ENCODE data around the gene TFDP2. TPM values are rescaled to one million over a fixed set of nuclear protein-coding genes. Genes with fewer than 3 reads are reported as not detected.
A peak's percentile ranks its signal among the peaks of the same experiment; 100 is the strongest.

Gene TFDP2
- total and polyA plus RNA-seq, 12 donors: 11.0 to 77.8 (median 54.3) TPM

DNA sequence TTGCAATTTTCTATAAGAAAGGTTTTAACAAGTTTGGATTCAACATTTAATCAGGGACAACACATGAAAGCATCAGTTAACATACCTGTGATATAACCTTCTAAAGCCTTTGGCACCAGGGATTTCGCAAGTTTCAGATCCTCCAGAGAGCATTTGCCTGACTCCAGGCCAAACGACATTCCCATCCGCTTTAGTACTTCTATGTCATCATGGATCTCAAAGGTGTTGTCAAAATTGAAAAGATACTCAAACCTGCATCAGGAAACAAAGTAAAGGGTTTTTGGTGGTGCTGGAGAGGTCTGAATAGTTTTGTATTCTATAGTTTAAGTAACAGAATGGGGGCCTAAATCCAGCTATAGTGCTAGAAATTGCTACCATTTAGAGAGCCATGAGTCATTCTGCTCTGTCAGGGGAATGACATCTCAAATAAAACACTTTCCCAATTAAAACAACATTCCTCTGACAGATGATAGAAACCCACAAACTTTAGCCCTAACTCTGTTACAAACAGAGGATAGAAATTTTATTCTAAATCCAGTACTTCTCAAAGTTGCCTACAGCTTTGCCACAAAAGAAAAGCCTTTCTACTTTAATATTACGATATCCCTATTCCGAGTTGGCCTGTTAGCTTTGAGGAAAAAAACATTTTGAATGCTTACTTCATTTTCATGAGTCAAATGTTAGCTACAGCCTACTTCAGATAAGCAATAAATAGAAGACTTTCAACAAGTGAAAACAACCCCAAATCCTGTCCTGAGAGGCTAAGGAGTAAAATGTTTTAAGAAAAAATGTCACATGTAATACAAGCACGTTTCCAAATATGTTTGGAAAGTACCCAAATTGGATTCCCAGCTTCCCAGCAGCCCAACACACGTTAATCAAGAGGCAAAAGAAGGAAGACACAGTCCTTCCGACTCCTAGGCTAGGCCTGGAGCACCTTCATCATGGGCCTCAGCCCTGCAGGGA is 189.5 kb downstream of the TFDP2 start:
- intact Hi-C loops (cut with DNase I): loop anchor here in 8 of 10 donors (5.0 to 10.0 kb wide), 4 partner anchors 315 to 325 kb away; no protein-coding TSS in a partner anchor
- Histone ChIP-seq H3K27me3 (no peaks in the 10 kb centered on the region), H3K4me3 (no peak overlapping the region), H3K4me1 (peaks cover 0 to 10% (median 0%) of the 10 kb centered on the region in 9 donors), H3K36me3 (peaks cover 0 to 64% (median 4%) of the 10 kb centered on the region in 9 donors), H3K27ac (peak overlapping the region in 7 of 10 donors; percentile 8 to 70 (median 43)), H3K9me3 (no peaks in the 10 kb centered on the region)
- TF ChIP-seq, protein P1, sequence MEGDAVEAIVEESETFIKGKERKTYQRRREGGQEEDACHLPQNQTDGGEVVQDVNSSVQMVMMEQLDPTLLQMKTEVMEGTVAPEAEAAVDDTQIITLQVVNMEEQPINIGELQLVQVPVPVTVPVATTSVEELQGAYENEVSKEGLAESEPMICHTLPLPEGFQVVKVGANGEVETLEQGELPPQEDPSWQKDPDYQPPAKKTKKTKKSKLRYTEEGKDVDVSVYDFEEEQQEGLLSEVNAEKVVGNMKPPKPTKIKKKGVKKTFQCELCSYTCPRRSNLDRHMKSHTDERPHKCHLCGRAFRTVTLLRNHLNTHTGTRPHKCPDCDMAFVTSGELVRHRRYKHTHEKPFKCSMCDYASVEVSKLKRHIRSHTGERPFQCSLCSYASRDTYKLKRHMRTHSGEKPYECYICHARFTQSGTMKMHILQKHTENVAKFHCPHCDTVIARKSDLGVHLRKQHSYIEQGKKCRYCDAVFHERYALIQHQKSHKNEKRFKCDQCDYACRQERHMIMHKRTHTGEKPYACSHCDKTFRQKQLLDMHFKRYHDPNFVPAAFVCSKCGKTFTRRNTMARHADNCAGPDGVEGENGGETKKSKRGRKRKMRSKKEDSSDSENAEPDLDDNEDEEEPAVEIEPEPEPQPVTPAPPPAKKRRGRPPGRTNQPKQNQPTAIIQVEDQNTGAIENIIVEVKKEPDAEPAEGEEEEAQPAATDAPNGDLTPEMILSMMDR (IDR thresholded peaks at IDR 0.05): no peak
- WGBS, 2 donors: 66 to 69% methylated on average over 8 of the region's 8 CpGs
- ATAC-seq: peak in 4 of 8 donors; percentile 36 to 61 (median 44)
- no peak for DNase-seq

DNA sequence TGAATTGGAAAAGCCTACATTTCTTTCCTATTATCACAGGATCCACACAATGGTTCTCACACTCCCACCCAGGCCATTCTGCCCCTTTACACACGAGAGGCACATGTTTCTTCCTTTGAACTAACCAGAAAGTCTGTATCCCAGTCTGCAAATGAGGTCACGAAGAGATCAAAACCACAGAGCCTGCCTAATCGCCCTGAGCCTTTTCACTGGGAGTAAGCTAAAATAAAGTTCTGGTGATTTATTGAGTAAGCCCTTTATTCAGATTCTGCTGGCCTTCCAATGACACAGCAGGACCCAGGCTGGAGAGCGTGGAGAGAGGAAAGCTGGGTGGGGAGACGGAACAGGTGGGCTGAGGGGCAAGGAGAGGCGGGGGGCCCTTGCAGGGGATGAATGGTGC is 194.2 kb downstream of the TFDP2 start:
- intact Hi-C loops (cut with DNase I): no loop called here
- DNase-seq (no peak), ATAC-seq (no peak)
- no peak overlapping the region for H3K27ac ChIP-seq
- no peak overlapping the region for H3K4me3 ChIP-seq
- peaks cover 0 to 5% (median 0%) of the 10 kb centered on the region in 9 donors for H3K4me1 ChIP-seq
- 84 to 93% methylated on average over 6 of the region's 6 CpGs for WGBS, 2 donors
- peaks cover 0 to 60% (median 6%) of the 10 kb centered on the region in 9 donors for H3K36me3 ChIP-seq
- H3K27me3 ChIP-seq: no peaks in the 10 kb centered on the region
- TF ChIP-seq, protein P1 (IDR thresholded peaks at IDR 0.05): no peak
- no peaks in the 10 kb centered on the region for H3K9me3 ChIP-seq

DNA sequence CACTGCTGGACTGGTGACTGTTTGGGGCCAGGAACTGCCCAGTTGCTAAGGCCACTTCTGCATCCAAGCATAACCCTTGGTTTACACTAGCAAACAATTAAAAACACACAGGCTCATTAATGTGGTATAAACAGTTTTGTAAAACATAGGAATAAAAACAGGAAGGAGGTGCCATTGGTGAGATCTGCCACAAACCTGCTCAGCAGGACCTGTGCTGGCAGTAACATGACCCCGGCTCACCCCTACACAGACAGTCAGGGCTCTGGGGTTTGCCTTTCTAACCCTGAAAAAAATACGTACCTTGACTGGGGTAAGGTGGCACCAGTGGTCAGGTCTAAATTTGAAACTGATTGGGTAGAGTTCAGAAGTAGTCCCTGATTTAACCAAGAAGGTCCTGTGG is 196.7 kb downstream of the TFDP2 start:
- TF ChIP-seq, protein P1 (IDR thresholded peaks at IDR 0.05): no peak
- intact Hi-C loops (cut with DNase I): no loop called here
- Histone ChIP-seq H3K9me3 (no peaks in the 10 kb centered on the region), H3K27me3 (no peaks in the 10 kb centered on the region), H3K4me1 (no peaks in the 10 kb centered on the region), H3K27ac (no peak overlapping the region), H3K4me3 (no peak overlapping the region), H3K36me3 (peaks cover 0 to 40% (median 6%) of the 10 kb centered on the region in 9 donors)
- ATAC-seq (no peak), DNase-seq (no peak)
- 96% methylated on average over 2 of the region's 2 CpGs for WGBS, 2 donors

DNA sequence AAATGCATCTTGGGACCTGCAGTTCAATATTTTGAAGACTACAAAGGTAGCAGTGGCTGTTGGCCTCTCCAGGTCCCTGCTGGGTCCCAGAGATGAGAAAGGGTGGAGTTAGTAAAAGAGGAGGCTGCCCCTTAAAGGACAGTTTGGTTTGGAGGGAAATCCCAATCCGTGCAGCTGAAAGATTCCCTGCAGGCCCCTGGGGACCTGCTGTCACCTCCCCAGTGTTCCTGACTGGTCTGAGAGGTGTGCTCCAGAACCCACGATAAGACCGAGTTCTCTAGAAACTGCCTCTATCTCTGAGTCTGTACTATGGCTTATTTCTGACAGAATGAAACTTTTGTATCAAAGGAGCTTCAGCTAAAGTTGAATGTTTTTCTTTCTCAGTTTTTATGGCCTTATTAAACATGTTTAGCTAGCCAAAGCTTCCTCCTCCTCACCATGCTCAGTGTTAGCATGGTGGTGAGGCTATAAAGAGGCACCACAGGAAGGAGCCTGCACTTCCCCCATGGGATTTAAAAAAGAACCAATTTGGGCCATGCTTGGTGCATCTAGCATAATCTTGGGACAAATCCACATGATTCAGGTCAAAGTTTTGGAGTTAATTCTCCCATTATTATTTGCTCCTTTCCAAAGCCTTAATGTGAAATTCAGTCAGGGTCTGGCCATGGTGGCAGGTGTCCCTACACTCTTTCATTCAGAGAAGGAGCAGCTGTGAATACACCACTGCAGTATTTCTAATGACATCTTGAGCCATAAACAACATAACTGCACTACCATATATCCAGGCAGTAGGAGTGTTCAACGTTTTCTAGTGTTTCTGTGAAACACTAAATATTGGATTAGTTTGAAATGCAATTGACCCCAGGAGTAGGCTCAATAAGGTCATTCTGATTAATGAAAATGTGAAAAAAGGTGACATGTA is 198.5 kb downstream of the TFDP2 start:
- Histone ChIP-seq H3K27me3 (no peaks in the 10 kb centered on the region), H3K9me3 (no peaks in the 10 kb centered on the region), H3K4me1 (no peaks in the 10 kb centered on the region), H3K36me3 (peaks cover 0 to 32% (median 6%) of the 10 kb centered on the region in 9 donors), H3K4me3 (no peak overlapping the region), H3K27ac (no peak overlapping the region)
- WGBS, 2 donors: 80 to 85% methylated on average over 4 of the region's 4 CpGs
- TF ChIP-seq, protein P1 (IDR thresholded peaks at IDR 0.05): no peak
- DNase-seq: no peak
- ATAC-seq: no peak
- intact Hi-C loops (cut with DNase I): no loop called here
